M059J (cell line): ENCODE data around the gene PLXNC1. TPM values are rescaled to one million over a fixed set of nuclear protein-coding genes. Genes with fewer than 3 reads are reported as not detected.

ENCODE experiments used
- DNase-seq: peaks from one replicate; pipeline ENCODE4 v3.0.0-alpha.2; 2012; ENCODE audit warnings: low read depth
- total RNA-seq: library from RNA; depleted of rRNA; stranded (reverse); fragments of >200 nt; shearing (Covaris generic); gene quantifications from 2 replicates; pipeline ENCODE4 v1.2.3, GENCODE V29; 2014

Gene PLXNC1
- total RNA-seq, 1 experiment from 2014 or later = 3.4 TPM

GRCh38 chr12:94264736-94265485 lies 116.5 kb downstream of the PLXNC1 start:
- DNase-seq = no peak

DNA sequence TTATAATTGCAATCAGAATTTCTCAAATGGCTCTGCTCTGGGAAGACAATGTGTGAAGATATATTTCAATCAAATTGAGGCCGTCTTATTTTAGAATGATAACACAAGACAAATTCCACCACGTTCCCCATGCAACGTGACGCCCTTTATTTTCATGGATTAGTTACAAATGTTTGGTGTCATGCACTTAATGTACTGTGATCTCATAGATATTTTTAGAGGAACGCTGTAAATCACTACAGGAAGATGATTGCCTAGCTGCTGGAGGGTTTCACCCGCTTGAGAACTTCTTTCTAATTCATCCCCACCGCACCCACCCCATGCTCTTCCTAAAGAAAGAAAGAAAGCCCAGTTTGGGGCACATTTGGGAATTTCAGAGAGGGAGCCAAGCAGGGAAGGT lies 117.2 kb downstream of the PLXNC1 start:
- DNase-seq = no peak

DNA sequence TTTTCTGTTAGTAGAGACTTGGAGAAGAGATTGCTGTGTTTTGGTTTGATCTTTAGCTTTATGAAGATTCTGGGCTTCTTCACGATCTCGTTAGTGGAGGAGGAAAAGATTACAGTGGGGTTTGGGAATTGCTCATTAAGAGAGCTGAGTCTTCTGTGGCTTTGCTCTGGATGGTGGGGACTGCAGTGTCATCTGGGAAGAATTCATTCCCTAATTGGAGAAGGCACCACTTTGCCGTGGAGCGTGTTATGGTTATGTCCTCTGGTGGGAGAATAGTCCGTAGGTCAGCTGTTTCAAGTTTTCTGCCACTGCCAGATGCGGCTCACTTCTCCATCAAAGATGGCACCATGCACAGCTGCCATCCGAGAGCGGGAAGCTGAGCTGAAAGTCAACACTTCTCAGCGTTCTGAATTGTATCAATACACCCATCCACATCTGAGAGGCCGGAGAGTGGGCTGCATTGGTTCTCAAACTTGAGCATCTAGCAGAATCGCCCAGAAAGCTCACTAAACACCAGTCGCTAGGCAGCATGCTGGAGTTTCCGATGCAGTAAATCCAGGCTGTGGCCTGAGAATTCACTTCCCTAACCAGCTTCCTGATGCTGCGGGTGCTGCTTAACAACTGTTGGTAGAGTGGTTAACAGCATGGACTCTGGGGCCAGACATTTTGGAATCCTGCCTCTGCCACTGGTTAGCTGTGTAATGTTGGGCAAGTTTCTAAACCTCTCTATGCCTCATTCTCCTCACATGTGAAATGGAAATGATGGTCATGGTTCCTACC lies 117.8 kb downstream of the PLXNC1 start:
- no peak for DNase-seq

GRCh38 chr12:94266796-94267536 lies 118.6 kb downstream of the PLXNC1 start:
- DNase-seq = peak; percentile 50

GRCh38 chr12:94267537-94267872 lies 119.1 kb downstream of the PLXNC1 start:
- DNase-seq = no peak

DNA sequence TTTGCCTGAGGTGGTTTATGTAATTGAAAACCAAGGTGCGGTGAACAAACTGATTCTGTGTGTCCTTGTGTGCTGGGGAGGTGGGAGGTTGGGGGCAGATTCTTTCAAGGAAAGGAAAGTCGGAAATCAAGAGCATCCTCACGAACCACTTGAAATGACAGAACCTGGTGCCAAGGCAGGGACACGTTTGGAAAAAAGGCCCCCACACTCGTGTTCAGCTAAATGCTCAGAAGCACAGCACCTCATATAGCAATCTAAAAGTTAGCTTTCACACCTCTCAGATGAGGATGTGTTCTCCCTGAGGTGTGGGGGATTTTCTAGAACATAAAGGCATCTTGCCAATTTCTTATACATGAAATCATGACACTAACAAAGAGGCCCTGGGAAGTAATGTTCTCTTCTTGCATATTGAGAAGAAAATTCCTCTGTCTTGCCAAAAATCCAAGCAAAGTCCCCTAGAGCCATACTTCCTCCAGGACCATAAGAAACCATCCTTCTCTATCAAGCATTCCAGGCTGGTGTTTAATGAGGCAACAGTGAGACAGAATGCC lies 119.6 kb downstream of the PLXNC1 start:
- no peak for DNase-seq

- DNase-seq = no peak
Observed at GRCh38 chr12:94269316-94269999, 121.1 kb downstream of the PLXNC1 start.

DNA sequence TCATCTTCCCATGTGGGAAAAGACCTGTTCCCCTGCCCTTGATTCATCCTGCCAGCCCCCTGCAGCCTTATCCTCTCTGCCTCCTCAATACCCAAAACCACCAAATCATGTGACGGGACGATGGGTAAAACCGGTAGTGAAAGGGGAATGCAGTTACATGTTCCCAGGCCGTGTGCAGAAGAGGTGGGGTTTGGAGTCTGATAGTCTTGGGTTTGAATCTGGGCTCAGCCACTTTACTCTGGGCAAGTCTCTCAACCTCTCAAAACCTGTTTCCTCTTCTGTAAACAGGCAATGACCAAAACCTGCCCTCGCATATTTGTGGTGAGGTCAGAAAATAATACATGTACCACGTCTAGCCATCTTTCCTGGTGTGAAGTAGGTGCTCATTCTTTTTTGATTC lies 123.0 kb downstream of the PLXNC1 start:
- DNase-seq = peak; percentile 47

GRCh38 chr12:94272280-94272679 lies 123.9 kb downstream of the PLXNC1 start:
- no peak for DNase-seq

DNA sequence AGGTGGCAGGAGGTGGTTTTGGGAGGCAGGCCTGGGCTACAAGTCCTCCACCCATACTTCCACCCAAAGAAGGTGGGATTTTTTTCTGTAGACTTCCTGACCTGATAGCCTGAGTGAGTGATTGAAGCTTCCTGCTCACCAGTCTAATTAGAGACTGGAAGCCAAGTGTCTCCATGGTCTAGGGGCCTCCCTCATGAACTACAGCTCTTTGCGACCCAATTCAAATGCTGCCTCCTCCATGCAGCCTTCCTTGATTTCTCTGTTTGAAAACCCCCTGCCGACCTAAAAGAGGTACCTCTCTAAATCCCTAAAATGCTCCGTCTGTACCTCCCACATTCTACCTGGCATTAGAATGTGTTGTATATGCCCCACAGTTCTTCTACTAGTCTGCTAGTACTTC lies 124.9 kb downstream of the PLXNC1 start:
- DNase-seq = no peak

DNA sequence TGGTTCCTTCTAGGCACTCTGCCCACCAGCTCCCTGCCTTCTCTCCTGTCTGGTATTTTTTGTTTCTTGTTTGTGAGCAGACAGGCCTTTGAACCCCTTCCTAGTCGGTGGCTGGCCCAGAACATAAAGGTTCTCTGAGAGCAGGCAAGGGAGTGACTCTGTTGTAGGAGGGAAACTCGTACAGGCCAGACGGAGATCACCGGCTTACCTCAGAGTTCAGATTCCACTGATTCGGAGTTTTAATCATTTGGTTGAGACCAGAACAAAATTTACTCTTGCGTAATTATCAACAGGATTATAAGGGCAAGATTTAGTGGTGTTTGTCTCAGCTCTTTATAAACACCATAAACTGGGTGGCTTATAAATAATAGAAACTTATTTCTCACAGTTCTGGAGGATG lies 128.3 kb downstream of the PLXNC1 start:
- DNase-seq = no peak

GRCh38 chr12:94277426-94278000 lies 129.1 kb downstream of the PLXNC1 start:
- DNase-seq = no peak

DNA sequence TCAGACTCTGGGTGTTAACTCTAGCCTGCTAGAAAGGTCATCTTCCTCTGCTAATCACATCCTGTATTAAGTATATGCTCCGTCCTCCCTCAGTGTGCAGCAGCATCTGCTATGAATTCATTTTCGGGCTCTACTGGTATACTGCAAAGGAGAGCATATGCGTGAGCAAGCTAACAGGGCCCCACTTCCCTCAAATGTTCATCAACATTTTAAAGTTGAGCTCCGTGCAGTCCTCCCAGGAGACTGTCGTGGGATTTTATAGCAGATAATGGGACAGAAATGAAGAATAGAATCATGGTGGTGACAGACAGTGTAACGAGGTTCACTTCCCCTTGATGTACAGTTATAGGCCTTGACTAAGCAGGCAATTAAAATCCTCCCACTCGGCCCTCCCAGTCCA lies 131.7 kb downstream of the PLXNC1 start:
- no peak for DNase-seq

DNA sequence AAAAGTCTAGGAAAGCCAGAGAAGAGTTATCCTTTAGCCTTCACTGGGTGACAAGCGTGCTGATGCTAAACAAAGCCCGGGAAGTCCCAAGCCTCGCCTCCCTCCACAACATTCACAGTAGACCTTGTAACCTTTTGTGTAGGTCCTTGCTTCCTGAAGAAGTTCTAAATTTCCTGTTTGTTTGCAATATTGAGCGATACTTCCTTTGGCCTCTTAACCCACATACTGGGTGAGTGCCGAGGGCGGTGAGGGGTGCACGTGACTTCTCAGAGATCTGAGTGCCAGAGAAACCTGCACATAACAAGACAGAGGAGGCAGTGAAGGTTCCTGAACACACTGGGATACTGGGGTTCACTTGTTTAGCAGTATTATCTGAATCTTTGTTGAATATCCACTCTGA lies 134.3 kb downstream of the PLXNC1 start:
- DNase-seq = no peak

DNA sequence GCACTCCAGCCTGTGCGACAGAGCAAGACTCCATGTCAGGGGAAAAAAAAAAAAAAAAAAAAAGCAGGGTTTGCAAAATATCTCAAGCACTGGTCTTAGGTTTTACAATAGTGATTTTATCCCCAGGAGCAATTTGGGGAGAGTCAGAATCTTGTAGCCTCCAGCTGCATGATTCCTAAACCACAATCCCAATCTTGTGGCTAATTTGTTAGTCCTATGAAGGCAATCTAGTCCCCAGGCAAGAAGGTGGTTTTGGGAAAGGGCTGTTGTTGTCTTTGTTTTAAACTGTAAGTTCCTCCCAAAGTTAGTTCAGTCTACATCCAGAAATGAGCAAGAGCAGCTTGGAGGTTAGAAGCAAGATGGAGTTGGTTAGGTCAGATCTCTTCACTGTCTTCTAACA lies 135.7 kb downstream of the PLXNC1 start:
- DNase-seq = peak; percentile 83

DNA sequence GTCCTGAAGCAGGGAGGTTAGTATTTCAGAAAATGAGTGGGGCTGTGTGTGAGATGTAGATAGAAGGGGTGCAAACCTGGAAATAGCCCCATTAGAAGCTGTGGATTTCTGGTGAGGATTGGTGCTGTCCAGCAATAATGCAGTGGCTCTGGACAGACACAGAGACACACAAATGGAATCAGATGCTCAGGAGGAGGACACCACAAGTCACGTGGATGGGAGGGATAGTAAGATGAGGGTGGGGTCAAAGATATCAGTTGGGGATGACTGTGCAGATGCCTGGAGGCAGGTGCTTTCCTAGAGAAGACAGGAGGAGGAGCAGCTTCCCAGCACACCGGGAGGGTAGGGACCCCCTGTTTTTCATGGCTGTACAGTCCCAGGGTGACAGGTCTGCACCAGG lies 136.5 kb downstream of the PLXNC1 start:
- no peak for DNase-seq

DNA sequence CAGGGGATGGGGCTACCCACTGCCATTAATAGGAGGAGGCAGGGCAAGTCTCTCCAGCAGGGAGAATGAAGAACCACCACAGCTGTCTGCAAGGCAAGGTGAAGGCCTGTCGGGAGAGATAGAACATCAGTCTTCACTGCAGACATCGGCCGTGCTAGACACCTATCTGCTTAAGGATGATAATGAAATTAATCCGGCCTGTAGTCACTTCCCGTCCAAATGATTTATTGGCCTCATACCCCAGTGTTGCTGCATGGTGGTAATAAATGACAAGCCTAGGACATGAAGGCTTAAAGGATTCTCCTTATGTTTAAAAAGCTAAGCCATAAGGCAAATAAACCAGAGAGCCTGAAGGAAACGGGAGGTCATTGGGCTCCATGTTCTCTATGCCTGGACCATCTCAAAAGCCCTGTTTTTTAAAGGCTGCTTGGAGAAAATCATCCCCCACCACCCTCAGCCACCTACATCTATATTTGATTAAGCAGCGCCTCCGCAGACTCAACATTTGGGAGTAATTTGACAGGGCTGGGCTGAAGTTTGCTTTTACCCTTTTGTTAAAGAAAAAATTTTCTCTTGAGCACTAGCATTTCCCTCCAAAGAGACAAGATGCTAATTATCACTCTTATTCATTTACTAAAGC lies 137.7 kb downstream of the PLXNC1 start:
- no peak for DNase-seq

GRCh38 chr12:94286583-94287244 lies 138.3 kb downstream of the PLXNC1 start:
- DNase-seq = no peak

DNA sequence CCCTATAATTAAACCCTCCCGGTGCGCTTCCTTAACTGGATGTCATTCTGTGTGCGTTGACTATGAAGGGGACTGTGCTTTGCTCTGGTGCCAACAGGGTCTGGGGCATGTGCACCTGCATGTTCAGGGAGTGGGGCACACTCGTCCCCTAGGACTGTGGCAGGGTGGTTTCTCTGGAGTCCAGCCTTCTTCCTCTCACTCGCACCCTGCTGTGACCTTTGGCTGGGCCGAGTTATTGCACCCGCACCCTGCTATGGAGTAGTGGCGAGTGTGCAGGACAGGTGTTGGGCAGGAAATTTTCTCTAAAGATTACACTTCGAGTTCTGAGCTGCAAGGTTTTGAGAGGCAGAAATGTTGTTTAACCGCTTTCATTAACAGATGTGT lies 138.9 kb downstream of the PLXNC1 start:
- no peak for DNase-seq
